GM21423 (cell line): ENCODE measurements around the gene MAMDC4.
"Not testable (repeated sequence)": the region's sequence is repeated elsewhere in the genome, so short reads cannot be mapped to it uniquely, and the experiment has no call there.

ENCODE experiments used
- ATAC-seq: cut with Tn5 transposase; IDR thresholded peaks from one replicate; pipeline ENCODE4 v1.9.1; 2021; ENCODE audit warnings: mild to moderate bottlenecking, moderate library complexity; ENCODE audit not compliant: unreplicated experiment

Gene MAMDC4

GRCh38 chr9:136851941-136852663 lies at the start of gene MAMDC4:
Gene MAMDC4 (plus strand): TSS chr9:136852346. CDS start chr9:136852417, 71 bp downstream.
- ATAC-seq: no peak

GRCh38 chr9:136803009-136803550 lies 49.1 kb upstream of the MAMDC4 start:
- not testable (repeated sequence) for ATAC-seq

- ATAC-seq: no peak
Observed at GRCh38 chr9:136803551-136804508, 48.3 kb upstream of the MAMDC4 start.

GRCh38 chr9:136804509-136805206 lies 47.5 kb upstream of the MAMDC4 start:
- no peak for ATAC-seq

GRCh38 chr9:136805207-136805740 lies 46.9 kb upstream of the MAMDC4 start:
- ATAC-seq: no peak

GRCh38 chr9:136806067-136806466 lies 46.1 kb upstream of the MAMDC4 start:
- no peak for ATAC-seq

- no peak for ATAC-seq
Observed at GRCh38 chr9:136806631-136807201, 45.4 kb upstream of the MAMDC4 start.

GRCh38 chr9:136807281-136808074 lies 44.7 kb upstream of the MAMDC4 start, which contains the start of gene RABL6:
Gene RABL6 (plus strand): TSS chr9:136807948. CDS start chr9:136808197, 249 bp downstream.
- ATAC-seq: peak; percentile 77

- peak; percentile 32 for ATAC-seq
Observed at GRCh38 chr9:136808075-136808805, 43.9 kb upstream of the MAMDC4 start.

- no peak for ATAC-seq
Observed at GRCh38 chr9:136808806-136809158, 43.4 kb upstream of the MAMDC4 start.

GRCh38 chr9:136814725-136815421 lies 37.3 kb upstream of the MAMDC4 start:
- ATAC-seq: no peak

GRCh38 chr9:136815422-136815782 lies 36.7 kb upstream of the MAMDC4 start:
- no peak for ATAC-seq

GRCh38 chr9:136820971-136821825 lies 30.9 kb upstream of the MAMDC4 start:
- no peak for ATAC-seq

- no peak for ATAC-seq
Observed at GRCh38 chr9:136821826-136822544, 30.2 kb upstream of the MAMDC4 start.

- ATAC-seq: no peak
Observed at GRCh38 chr9:136823136-136824046, 28.8 kb upstream of the MAMDC4 start.
